Neural crest cell (in vitro differentiated cells): ENCODE measurements around the gene THG1L. TPM values are rescaled to one million over a fixed set of nuclear protein-coding genes. Genes with fewer than 3 reads are reported as not detected.
"Not testable (repeated sequence)": the region's sequence is repeated elsewhere in the genome, so short reads cannot be mapped to it uniquely, and the experiment has no call there.

Experiments used
- DNase-seq: peaks from one replicate; pipeline ENCODE4 v3.0.0; 2021; ENCODE audit warnings: low read depth, mixed read lengths, low spot score
- H3K27ac Mint-ChIP-seq: one replicate; pipeline ENCODE4 v1.8.0; 2021; ENCODE audit warnings: mild to moderate bottlenecking, mixed read lengths; ENCODE audit not compliant: unreplicated experiment
- H3K27me3 Mint-ChIP-seq: 2 replicates; pipeline ENCODE4 v1.8.0; 2021; ENCODE audit warnings: low read depth, mild to moderate bottlenecking, mixed read lengths
- H3K36me3 Mint-ChIP-seq: 2 replicates; pipeline ENCODE4 v1.8.0; 2021; ENCODE audit warnings: low read depth, mild to moderate bottlenecking, mixed read lengths
- H3K4me1 Mint-ChIP-seq: 2 replicates; pipeline ENCODE4 v1.8.0; 2021; ENCODE audit warnings: mixed read lengths
- H3K4me3 Mint-ChIP-seq: one replicate; pipeline ENCODE4 v1.8.0; 2021; ENCODE audit warnings: mild to moderate bottlenecking, mixed read lengths
- H3K9me3 Mint-ChIP-seq: 2 replicates; pipeline ENCODE4 v1.8.0; 2021; ENCODE audit warnings: mixed read lengths
- long read RNA-seq: library from polyadenylated mRNA; unstranded; transcript quantifications from one replicate; pipeline ENCODE4 v2.0.0, GENCODE V29; 2020
- total RNA-seq: library from RNA; stranded (reverse); gene quantifications from 2 replicates; pipeline ENCODE4 v1.2.1, GENCODE V29; 2021
- TF ChIP-seq, protein P1 (sequence below): fragments of 200-600 bp; sonication (generic); conservative IDR thresholded peaks from 2 replicates; pipeline ENCODE4 v1.5.0; 2021; ENCODE audit warnings: antibody characterized with exemption, mild to moderate bottlenecking

THG1L gene
- 19.5 and 20.1 TPM in 2 replicates for total RNA-seq
- long read RNA-seq, transcript THG1L-201 (6 exons, 3,107 nt) = major isoform, 47 of 47 reads
- long read RNA-seq, partial matches to known transcripts = 0 of 47 reads
- long read RNA-seq, other reads (novel, unspliced or antisense) = 0 of 47 reads

DNA sequence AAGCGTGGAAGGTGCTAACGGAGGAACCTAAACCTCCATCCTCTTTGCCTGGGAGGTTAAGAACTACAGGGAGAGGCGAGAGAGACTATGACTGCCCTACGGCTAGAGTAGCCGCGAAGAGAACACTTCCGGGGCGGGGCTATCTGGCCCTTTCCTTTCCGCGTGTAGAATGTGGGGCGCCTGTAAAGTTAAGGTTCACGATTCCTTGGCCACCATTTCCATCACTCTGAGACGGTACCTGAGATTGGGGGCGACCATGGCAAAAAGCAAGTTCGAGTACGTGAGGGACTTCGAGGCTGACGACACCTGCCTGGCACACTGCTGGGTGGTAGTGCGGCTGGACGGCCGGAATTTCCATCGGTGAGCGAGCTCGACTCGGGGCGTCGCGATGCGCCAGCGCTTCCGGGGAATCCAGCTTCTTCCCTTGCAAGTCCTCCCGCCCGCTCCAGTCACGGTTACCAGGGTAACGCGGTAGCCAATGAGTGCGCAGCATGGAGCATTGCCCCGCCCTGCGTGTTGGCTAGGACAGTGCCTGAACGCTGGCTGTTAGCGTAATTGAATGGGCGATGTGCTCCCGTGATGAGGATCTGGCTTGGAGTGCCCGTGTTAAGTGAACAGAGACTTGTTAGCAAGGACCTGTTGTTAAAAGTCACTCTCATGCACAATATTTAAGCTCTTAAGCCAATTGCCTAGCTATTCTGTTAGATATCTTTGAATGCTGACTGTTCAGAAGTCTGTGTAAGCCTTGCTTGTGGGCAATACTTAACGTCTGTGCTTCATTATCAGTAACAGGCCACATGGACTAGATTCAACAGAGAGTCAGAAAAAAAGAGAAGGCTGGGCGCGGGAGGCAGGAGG is at the start of gene THG1L:
THG1L (plus strand) TSS at position 149 of the 858 bp plus-strand sequence; CDS start at position 170, 21 bp downstream.
- DNase-seq = peak; percentile 99
- H3K27me3 Mint-ChIP-seq = no peaks in the 10 kb centered on the region
- H3K4me3 Mint-ChIP-seq = peak within 1 kb of the TSS; percentile 96
- peaks cover 24% of the 10 kb centered on the region for H3K4me1 Mint-ChIP-seq
- no peaks in the 10 kb centered on the region for H3K9me3 Mint-ChIP-seq
- peak within 1 kb of the TSS; percentile 98 for H3K27ac Mint-ChIP-seq
- TF ChIP-seq, protein P1, sequence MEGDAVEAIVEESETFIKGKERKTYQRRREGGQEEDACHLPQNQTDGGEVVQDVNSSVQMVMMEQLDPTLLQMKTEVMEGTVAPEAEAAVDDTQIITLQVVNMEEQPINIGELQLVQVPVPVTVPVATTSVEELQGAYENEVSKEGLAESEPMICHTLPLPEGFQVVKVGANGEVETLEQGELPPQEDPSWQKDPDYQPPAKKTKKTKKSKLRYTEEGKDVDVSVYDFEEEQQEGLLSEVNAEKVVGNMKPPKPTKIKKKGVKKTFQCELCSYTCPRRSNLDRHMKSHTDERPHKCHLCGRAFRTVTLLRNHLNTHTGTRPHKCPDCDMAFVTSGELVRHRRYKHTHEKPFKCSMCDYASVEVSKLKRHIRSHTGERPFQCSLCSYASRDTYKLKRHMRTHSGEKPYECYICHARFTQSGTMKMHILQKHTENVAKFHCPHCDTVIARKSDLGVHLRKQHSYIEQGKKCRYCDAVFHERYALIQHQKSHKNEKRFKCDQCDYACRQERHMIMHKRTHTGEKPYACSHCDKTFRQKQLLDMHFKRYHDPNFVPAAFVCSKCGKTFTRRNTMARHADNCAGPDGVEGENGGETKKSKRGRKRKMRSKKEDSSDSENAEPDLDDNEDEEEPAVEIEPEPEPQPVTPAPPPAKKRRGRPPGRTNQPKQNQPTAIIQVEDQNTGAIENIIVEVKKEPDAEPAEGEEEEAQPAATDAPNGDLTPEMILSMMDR = no peak
- H3K36me3 Mint-ChIP-seq = peaks cover 2% of the 10 kb centered on the region

DNA sequence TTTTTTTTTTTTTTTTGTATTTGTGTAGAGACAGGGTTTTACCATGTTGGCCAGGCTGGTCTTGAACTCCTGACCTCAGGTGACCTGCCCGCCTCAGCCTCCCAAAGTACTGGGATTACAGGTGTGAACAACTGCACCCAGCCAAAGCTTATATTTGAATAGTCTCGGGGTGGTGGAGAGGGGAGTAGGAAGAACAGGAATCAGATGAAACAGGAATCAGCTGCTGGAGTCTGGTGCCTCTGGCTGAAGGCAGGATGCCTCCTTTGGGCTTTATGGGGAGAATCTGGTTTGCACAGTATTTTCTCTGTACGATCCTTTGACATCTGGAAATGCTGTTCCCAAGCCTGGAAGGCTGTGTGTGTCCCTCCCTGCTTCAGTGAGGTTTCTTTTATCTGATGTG is 49.0 kb upstream of the THG1L start:
- TF ChIP-seq, protein P1 = no peak
- H3K4me1 Mint-ChIP-seq = no peaks in the 10 kb centered on the region
- H3K9me3 Mint-ChIP-seq = no peaks in the 10 kb centered on the region
- no peaks in the 10 kb centered on the region for H3K36me3 Mint-ChIP-seq
- H3K27me3 Mint-ChIP-seq = no peaks in the 10 kb centered on the region
- no peak for DNase-seq
- H3K27ac Mint-ChIP-seq = no peak overlapping the region
- no peak overlapping the region for H3K4me3 Mint-ChIP-seq

DNA sequence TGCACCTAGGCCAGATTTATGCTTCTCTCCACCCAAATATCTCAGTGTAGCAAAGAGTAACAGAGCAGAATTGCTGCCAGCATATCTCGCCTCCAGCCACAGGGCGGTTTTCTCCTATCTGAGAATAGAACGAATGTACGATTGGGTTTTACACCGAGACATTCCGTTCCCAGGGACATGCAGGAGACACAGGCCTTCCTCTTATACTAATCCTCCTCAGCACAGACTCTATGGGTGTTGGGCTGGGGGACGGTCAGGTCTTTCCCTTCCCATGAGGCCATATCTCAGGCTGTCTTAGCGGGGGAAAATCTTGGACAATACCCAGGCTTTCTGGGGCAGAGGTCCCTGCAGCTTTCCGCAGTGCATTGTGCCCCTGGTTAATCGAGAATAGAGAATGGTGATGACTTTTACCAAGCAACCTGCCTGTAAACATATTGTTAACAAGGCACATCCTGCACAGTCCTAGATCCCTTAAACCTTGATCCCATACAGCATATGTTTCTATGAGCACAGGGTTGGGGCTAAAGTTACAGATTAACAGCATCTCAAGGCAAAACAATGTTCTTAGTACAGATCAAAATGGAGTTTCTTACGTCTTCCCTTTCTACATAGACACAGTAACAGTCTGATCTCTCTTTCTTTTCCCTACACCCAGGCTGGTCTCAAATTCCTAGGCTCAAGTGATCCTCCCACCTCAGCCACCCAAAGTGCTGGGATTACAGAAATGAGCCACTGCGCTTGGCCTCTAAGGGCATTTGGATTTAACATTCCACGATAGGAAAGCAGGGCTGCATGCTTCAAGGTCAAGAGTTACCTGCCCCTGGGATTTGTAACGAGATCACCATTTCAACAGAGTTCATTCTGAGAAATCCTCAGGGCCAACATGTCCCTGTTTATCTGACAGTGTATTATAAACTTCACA is 44.7 kb upstream of the THG1L start:
- not testable (repeated sequence) for H3K4me3 Mint-ChIP-seq, H3K9me3 Mint-ChIP-seq, H3K36me3 Mint-ChIP-seq, H3K27ac Mint-ChIP-seq, H3K4me1 Mint-ChIP-seq, DNase-seq, H3K27me3 Mint-ChIP-seq

DNA sequence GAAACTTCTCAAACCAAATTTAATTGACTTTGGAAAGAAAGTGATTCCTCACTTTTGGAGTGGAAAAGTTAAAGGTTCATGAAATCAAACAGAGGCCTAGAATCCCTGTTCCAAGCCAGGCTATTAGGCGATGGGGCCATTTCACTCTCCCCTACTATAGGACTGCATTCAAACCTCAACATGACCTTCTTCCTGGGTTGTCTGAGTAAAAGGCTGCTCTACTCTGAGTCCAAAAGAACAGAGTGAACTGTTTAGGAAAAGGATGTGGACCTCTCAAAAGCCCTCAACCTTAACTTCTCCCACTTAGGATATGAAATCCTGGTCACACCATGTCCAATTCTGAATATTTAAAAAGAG is 44.0 kb upstream of the THG1L start:
- TF ChIP-seq, protein P1 = no peak
- Mint-ChIP-seq H3K4me3 (no peak overlapping the region), H3K4me1 (no peaks in the 10 kb centered on the region), H3K36me3 (peaks cover 5% of the 10 kb centered on the region), H3K27ac (no peak overlapping the region), H3K9me3 (peaks cover 6% of the 10 kb centered on the region), H3K27me3 (no peaks in the 10 kb centered on the region)
- no peak for DNase-seq

DNA sequence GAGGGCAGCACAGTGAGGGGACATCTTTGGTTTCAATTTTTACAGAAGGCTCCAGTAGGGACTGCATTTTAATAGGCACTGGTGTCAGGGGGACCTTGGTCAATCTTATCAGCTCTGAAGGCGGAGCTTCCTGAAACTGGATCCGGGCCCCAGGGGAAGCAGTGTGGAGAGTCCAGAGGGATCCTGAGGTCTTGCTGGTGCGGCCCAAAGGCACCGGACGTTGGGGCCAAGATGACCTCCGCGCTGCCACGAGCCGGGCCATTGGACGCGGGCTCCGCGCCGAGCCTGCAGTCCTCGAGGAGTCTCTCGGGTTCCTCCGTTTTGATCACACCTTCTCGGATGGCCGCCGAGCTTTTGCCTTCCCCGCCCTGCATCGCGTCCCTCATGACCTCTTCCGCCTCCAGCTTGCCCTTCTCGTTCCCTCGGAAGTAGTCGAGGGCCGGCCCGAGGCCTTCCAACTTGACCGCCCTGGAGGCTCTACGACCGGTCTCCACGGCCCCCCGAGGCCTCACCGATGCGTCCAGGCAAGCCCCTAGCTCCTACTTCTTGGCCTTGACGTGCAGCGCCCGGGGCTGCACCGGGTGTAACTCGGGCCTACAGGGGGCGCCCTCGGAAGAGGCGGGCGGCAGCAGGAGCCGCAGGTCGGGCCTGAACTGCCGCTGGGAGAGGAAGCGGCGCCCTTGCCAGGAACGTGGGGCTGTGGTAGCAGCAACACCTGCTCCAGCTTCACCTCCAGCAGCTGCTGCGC is 41.1 kb upstream of the THG1L start:
- H3K36me3 Mint-ChIP-seq = peaks cover 8% of the 10 kb centered on the region
- no peak for DNase-seq
- no peaks in the 10 kb centered on the region for H3K27me3 Mint-ChIP-seq
- no peak overlapping the region for H3K27ac Mint-ChIP-seq
- no peaks in the 10 kb centered on the region for H3K4me1 Mint-ChIP-seq
- H3K4me3 Mint-ChIP-seq = no peak overlapping the region
- TF ChIP-seq, protein P1 = no peak
- peaks cover 6% of the 10 kb centered on the region for H3K9me3 Mint-ChIP-seq
